Stomach (tissue), 9 donors: Measurements from ENCODE around the gene SLC25A13. TPM values are rescaled to one million over a fixed set of nuclear protein-coding genes. Genes with fewer than 3 reads are reported as not detected.
A peak's percentile ranks its signal among the peaks of the same experiment; 100 is the strongest.

ENCODE experiments used
- DNase-seq, 2 donors: peaks; one replicate each; pipeline versions ENCODE4 v3.0.0 to v3.0.0-alpha.2; 2013 to 2019
- H3K27ac ChIP-seq, 5 donors: fragments of 200-600 bp in 4 of 5; sonication (generic) in 4 of 5; one replicate each; pipeline ENCODE4 v1.5.1; 2013 to 2019; ENCODE audit warnings: mild to moderate bottlenecking in 1 of 5, moderate library complexity in 1 of 5
- H3K27me3 ChIP-seq, 3 donors: fragments of 200-600 bp; sonication (generic); one replicate each; pipeline ENCODE4 v1.5.1; 2017 to 2019; ENCODE audit warnings: mixed run types in 1 of 3
- H3K36me3 ChIP-seq, 4 donors: fragments of 200-600 bp; sonication (generic); 1 replicate in 3 of 4; 2 replicates in 1 of 4; pipeline ENCODE4 v1.5.1; 2016 to 2019
- H3K4me1 ChIP-seq, 4 donors: fragments of 200-600 bp; sonication (generic); one replicate each; pipeline ENCODE4 v1.5.1; 2016 to 2019
- H3K4me3 ChIP-seq, 4 donors: fragments of 200-600 bp; sonication (generic) in 3 of 4; one replicate each; pipeline ENCODE4 v1.5.1; 2016 to 2019; ENCODE audit warnings: mild to moderate bottlenecking in 1 of 4
- H3K9me3 ChIP-seq, 4 donors: fragments of 200-600 bp; sonication (generic); one replicate each; pipeline ENCODE4 v1.5.1; 2016 to 2019
- EP300 ChIP-seq: sonication (generic); formaldehyde crosslinking; IDR thresholded peaks from one replicate; pipeline ENCODE4 v1.6.1; 2017; ENCODE audit warnings: antibody characterized with exemption
- POLR2A ChIP-seq, 4 donors: fragments of 450-650 bp; IDR thresholded peaks; one replicate each; pipeline ENCODE4 v1.6.1; 2016; ENCODE audit warnings: antibody characterized with exemption in 4 of 4, control low read depth in 2 of 4, mild to moderate bottlenecking in 1 of 4, moderate library complexity in 1 of 4
- POLR2AphosphoS5 ChIP-seq, 3 donors: sonication (generic); formaldehyde crosslinking; IDR thresholded peaks; one replicate each; pipeline ENCODE4 v1.6.1; 2016; ENCODE audit warnings: antibody characterized with exemption in 3 of 3
- WGBS, 5 donors: extraction: QIAGEN DNeasy Blood & Tissue Kit in 3 of 5; methylation state at CpG; one replicate each; pipeline versions ENCODE4 v1.1.5 to v1.1.7; 2013 to 2018; 5-methylcytosine and 5-hydroxymethylcytosine counted together
- intact Hi-C: fragments of 100-400 bp; cut with DNase I; formaldehyde crosslinking; loops from one replicate; pipeline ENCODE4 v1.15.1; 2023; ENCODE audit warnings: low total_unique reads
- polyA plus RNA-seq, 3 donors: library from polyadenylated mRNA; stranded (reverse); fragments of 200-250 nt; gene quantifications; one replicate each; pipeline ENCODE4 v1.2.3, GENCODE V29; 2013
- total RNA-seq, 5 donors: library from RNA; depleted of rRNA; stranded (reverse); fragments of >200 nt; gene quantifications; one replicate each; pipeline versions ENCODE4 v1.1.0 to v1.2.3, GENCODE V29; 2014 to 2016
- TF ChIP-seq, protein P1 (sequence below), 7 experiments: fragments of 450-650 bp in 4 of 7; fragments of 200-600 bp in 3 of 7; sonication (generic) in 3 of 7; IDR thresholded peaks; one replicate each; pipeline ENCODE4 v1.5.1; 2016 to 2019; ENCODE audit warnings: antibody characterized with exemption in 7 of 7, control low read depth in 2 of 7, mild to moderate bottlenecking in 1 of 7
- donor health status: healthy with polysubstance abuse.
- donor health status: Bipolar disorder and iron deficiency.
- donor health status: healthy.

Gene SLC25A13
- total and polyA plus RNA-seq, 8 donors = 4.1 to 72.0 (median 12.0) TPM

DNA sequence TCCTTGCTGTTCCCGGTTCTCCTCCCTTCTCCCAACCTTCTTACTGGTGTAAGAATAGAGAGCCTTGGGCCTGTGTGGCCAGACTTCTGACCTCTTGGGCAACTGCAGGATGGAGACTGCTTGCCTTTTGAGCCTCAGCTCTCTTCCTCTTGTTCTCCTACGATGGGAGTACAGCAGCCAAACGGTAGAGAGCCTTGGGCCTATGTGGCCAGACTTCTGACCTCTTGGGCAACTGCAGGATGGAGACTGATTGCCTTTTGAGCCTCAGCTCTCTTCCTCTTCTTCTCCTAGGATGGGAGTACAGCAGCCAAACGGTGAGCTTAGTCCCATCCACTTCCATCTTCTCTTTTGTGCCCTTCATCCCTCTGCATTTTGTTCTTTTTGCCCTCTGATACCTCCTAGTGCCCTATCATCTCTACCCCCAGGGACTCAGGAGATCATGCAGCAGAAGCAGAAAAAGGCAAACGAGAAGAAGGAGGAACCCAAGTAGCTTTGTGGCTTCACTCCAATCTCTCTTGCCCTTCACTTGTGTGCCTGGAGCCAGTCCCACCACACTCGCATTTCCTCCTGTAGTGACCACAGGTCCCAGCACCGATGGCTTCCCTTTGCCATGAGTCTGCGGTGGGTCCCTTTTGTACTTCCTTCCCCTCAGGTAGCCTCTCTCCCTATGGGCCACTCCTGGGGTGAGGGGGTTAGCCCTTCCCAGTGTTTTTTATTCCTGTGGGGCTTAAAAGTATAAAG lies 15.3 kb downstream of the SLC25A13 start:
- intact Hi-C loops = no loop called here
- TF ChIP-seq EP300 = no peak
- TF ChIP-seq, protein P1, sequence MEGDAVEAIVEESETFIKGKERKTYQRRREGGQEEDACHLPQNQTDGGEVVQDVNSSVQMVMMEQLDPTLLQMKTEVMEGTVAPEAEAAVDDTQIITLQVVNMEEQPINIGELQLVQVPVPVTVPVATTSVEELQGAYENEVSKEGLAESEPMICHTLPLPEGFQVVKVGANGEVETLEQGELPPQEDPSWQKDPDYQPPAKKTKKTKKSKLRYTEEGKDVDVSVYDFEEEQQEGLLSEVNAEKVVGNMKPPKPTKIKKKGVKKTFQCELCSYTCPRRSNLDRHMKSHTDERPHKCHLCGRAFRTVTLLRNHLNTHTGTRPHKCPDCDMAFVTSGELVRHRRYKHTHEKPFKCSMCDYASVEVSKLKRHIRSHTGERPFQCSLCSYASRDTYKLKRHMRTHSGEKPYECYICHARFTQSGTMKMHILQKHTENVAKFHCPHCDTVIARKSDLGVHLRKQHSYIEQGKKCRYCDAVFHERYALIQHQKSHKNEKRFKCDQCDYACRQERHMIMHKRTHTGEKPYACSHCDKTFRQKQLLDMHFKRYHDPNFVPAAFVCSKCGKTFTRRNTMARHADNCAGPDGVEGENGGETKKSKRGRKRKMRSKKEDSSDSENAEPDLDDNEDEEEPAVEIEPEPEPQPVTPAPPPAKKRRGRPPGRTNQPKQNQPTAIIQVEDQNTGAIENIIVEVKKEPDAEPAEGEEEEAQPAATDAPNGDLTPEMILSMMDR (IDR thresholded peaks at IDR 0.05) = no peak
- TF ChIP-seq POLR2A (IDR thresholded peaks at IDR 0.05) = no peak
- no peak for TF ChIP-seq POLR2AphosphoS5 (IDR thresholded peaks at IDR 0.05)
- 63 to 77% (median 64%) methylated on average over 8 of the region's 8 CpGs for WGBS, 5 donors
- Histone ChIP-seq H3K4me1 (peaks cover 16 to 88% (median 46%) of the 10 kb centered on the region in 4 donors), H3K9me3 (no peaks in the 10 kb centered on the region), H3K27me3 (no peaks in the 10 kb centered on the region), H3K4me3 (no peak overlapping the region), H3K36me3 (no peaks in the 10 kb centered on the region), H3K27ac (no peak overlapping the region)
- DNase-seq = no peak

DNA sequence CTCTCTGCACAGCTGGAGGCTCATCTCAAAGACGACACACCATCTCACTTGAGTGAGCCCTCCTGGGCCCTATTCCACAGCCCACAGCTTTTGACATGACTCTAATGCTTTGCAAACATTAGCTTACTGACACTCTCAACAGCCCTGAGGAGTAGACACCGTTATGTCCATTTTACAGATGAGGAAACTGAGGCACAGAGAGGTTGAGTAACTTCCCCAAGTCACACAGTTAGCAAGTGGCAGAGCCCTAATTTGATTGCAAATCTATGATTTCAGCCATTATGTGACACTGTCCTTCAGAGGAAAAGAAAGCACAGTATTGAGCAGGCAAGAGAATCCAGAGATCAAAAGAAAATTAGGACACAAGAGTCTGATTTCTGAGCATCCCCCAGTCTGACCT lies 16.0 kb downstream of the SLC25A13 start:
- DNase-seq = no peak
- H3K27ac ChIP-seq = no peak overlapping the region
- no peaks in the 10 kb centered on the region for H3K9me3 ChIP-seq
- H3K4me3 ChIP-seq = no peak overlapping the region
- intact Hi-C loops = no loop called here
- no peaks in the 10 kb centered on the region for H3K36me3 ChIP-seq
- WGBS, 5 donors = 79 to 95% (median 91%) methylated on average over 2 of the region's 2 CpGs
- H3K4me1 ChIP-seq = peaks cover 12 to 86% (median 45%) of the 10 kb centered on the region in 4 donors
- no peak for TF ChIP-seq EP300
- TF ChIP-seq, protein P1 (IDR thresholded peaks at IDR 0.05) = no peak
- no peak for TF ChIP-seq POLR2A (IDR thresholded peaks at IDR 0.05)
- TF ChIP-seq POLR2AphosphoS5 (IDR thresholded peaks at IDR 0.05) = no peak
- H3K27me3 ChIP-seq = no peaks in the 10 kb centered on the region

DNA sequence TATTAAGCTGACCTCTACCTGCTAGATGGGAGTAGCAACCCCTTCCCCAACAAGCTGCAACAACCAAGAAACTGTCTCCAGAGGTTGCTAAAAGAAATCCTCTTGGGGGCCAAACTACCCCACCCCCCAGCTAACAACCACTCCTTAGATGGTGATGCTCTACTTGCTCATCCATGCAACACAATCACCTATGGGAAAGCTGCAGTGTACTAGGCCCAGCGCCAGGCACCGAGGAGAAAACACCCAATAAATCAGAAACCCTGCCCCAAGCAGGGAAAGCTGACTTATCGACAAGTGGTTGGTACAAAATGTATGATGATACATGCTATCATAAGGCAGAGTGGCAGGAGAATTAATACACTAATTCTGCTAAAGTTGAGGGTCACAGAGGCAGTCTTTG lies 17.3 kb downstream of the SLC25A13 start:
- Histone ChIP-seq H3K27me3 (no peaks in the 10 kb centered on the region), H3K4me3 (no peak overlapping the region), H3K4me1 (peaks cover 12 to 80% (median 48%) of the 10 kb centered on the region in 4 donors), H3K36me3 (no peaks in the 10 kb centered on the region), H3K9me3 (no peaks in the 10 kb centered on the region), H3K27ac (no peak overlapping the region)
- 83 to 91% (median 90%) methylated on average over 3 of the region's 3 CpGs for WGBS, 5 donors
- intact Hi-C loops = no loop called here
- DNase-seq = no peak
- TF ChIP-seq EP300 (no peak), POLR2A (IDR thresholded peaks at IDR 0.05) (no peak), POLR2AphosphoS5 (IDR thresholded peaks at IDR 0.05) (no peak)
- TF ChIP-seq, protein P1 (IDR thresholded peaks at IDR 0.05) = no peak

DNA sequence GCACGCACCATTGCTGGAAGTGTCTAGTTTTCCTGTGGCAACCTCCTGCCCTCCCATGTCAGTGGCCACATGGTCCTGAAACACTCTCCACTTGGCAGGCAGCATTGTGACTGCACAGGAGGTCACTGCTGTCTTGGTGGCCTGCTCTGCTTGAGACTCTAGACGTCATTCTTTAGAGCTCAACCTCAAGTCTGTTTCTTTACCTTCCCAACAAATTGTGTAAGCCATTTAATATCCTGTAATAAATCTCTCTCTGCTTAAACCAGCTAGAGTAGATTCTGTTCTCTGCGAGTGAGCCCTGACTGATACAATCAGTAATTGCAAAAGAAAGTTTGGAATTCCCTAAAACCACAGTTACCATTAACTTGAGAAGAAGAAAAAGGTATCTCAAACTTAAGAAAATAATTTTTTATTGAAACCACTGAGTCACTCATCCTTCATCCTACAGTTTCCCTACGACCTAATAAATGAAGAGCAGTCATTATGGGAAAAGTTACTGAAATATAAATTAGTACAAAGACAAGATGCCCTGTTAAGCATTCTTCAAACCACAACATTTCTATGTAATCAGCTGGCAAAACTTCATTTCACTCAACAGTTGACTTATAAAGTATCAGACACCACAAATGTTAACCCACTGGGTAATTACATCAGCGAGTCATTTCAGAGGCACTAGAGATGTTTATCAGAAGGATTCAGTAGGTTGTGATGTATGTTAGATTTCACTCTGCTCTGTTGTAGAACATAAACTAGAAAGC lies 18.0 kb downstream of the SLC25A13 start:
- Histone ChIP-seq H3K36me3 (no peaks in the 10 kb centered on the region), H3K9me3 (no peaks in the 10 kb centered on the region), H3K4me1 (peaks cover 12 to 76% (median 46%) of the 10 kb centered on the region in 4 donors), H3K4me3 (no peak overlapping the region), H3K27me3 (no peaks in the 10 kb centered on the region), H3K27ac (peak overlapping the region in 4 of 5 donors; percentile 6 to 54 (median 51))
- intact Hi-C loops = no loop called here
- 62 to 79% (median 66%) methylated on average over 5 of the region's 5 CpGs for WGBS, 5 donors
- DNase-seq = no peak
- TF ChIP-seq POLR2AphosphoS5 (IDR thresholded peaks at IDR 0.05) (no peak), POLR2A (IDR thresholded peaks at IDR 0.05) (no peak), EP300 (no peak)
- TF ChIP-seq, protein P1 (IDR thresholded peaks at IDR 0.05) = no peak
